PC-9 (cell line): ENCODE data around the gene SLC27A1.

Source experiments
- EZH2 ChIP-seq: fragments of 200-600 bp; sonication (generic); IDR thresholded peaks from 2 replicates; pipeline ENCODE4 v1.8.0; 2017; ENCODE audit warnings: antibody characterized with exemption, low read depth
- TF ChIP-seq, protein P1 (sequence below): fragments of 200-600 bp; sonication (generic); conservative IDR thresholded peaks from 2 replicates; pipeline ENCODE4 v1.6.1; 2017; ENCODE audit warnings: mixed run types, antibody characterized with exemption, mild to moderate bottlenecking, moderate library complexity

DNA sequence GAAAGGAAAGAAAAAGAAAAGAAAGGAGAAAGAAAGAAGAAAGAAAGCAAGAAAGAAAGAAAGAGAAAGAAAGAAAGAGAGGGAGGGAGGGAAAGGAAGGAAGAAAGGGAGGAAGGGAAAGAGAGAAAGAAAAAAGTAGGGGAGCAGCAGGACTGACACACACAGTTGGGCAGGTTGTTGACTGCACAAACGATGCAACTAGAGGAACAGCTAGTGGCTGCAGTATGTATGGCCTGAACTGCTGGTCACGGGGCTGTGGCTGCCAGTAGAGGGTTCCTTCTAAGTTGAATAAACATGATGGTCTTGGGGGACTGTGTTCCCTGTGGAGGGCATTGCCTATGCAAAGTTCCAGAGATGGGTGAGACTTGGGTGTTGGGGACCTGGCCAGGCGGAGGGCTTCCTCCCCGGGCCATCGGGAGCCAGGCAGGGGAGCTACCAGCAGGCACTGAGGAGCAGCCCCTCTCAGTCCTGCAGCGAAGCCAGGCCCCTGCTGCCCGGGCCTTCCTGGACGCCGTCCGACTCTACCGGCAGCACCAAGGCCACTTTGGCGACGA is 68.4 kb downstream of the SLC27A1 start:
- TF ChIP-seq EZH2 = no peak
- TF ChIP-seq, protein P1, sequence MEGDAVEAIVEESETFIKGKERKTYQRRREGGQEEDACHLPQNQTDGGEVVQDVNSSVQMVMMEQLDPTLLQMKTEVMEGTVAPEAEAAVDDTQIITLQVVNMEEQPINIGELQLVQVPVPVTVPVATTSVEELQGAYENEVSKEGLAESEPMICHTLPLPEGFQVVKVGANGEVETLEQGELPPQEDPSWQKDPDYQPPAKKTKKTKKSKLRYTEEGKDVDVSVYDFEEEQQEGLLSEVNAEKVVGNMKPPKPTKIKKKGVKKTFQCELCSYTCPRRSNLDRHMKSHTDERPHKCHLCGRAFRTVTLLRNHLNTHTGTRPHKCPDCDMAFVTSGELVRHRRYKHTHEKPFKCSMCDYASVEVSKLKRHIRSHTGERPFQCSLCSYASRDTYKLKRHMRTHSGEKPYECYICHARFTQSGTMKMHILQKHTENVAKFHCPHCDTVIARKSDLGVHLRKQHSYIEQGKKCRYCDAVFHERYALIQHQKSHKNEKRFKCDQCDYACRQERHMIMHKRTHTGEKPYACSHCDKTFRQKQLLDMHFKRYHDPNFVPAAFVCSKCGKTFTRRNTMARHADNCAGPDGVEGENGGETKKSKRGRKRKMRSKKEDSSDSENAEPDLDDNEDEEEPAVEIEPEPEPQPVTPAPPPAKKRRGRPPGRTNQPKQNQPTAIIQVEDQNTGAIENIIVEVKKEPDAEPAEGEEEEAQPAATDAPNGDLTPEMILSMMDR = no peak
